ENCODE results near the gene PAX4. TPM values are rescaled to one million over a fixed set of nuclear protein-coding genes. Genes with fewer than 3 reads are reported as not detected.
A peak's percentile ranks its signal among the peaks of the same experiment; 100 is the strongest.

Gene PAX4
- not detected in 2 replicates for total RNA-seq

- no peaks in the 10 kb centered on the region for H3K9me3 Mint-ChIP-seq
- H3K27me3 Mint-ChIP-seq (ENCODE audit: low read depth) = peaks cover 51% of the 10 kb centered on the region
- H3K36me3 Mint-ChIP-seq (ENCODE audit: low read depth) = no peaks in the 10 kb centered on the region
- H3K27ac Mint-ChIP-seq = no peak within 1 kb of the TSS
- no peak within 1 kb of the TSS for H3K4me3 Mint-ChIP-seq (ENCODE audit: low read depth)
- intact Hi-C loops (cut with micrococcal nuclease) = no loop called here
- no peaks in the 10 kb centered on the region for H3K4me1 Mint-ChIP-seq (ENCODE audit: low read depth)
- no peak for DNase-seq (ENCODE audit: low spot score)
These were observed at the start of gene PAX4 for GRCh38 chr7:127618042-127618441. PAX4 (minus strand) TSS chr7:127618142; CDS start chr7:127615928, 2,214 bp downstream.

GRCh38 chr7:127667017-127667670 is 49.2 kb upstream of the PAX4 start:
- no peaks in the 10 kb centered on the region for H3K27me3 Mint-ChIP-seq (ENCODE audit: low read depth)
- intact Hi-C loops (cut with micrococcal nuclease) = no loop called here
- H3K4me1 Mint-ChIP-seq (ENCODE audit: low read depth) = peaks cover 44% of the 10 kb centered on the region
- peak overlapping the region; percentile 90 for H3K27ac Mint-ChIP-seq
- peaks cover 56% of the 10 kb centered on the region for H3K36me3 Mint-ChIP-seq (ENCODE audit: low read depth)
- H3K9me3 Mint-ChIP-seq = no peaks in the 10 kb centered on the region
- no peak for DNase-seq (ENCODE audit: low spot score)
- H3K4me3 Mint-ChIP-seq (ENCODE audit: low read depth) = no peak overlapping the region

GRCh38 chr7:127666602-127667001 is 48.7 kb upstream of the PAX4 start:
- Mint-ChIP-seq H3K27ac (peak overlapping the region; percentile 40), H3K4me1 (ENCODE audit: low read depth) (peaks cover 44% of the 10 kb centered on the region)
- intact Hi-C loops (cut with micrococcal nuclease) = no loop called here

GRCh38 chr7:127665922-127666321 is 48.0 kb upstream of the PAX4 start:
- intact Hi-C loops (cut with micrococcal nuclease) = no loop called here
- no peak overlapping the region for H3K27ac Mint-ChIP-seq

More at GRCh38 chr7:127666602-127667001, 48.7 kb upstream of the PAX4 start:
- H3K9me3 Mint-ChIP-seq = no peaks in the 10 kb centered on the region
- no peaks in the 10 kb centered on the region for H3K27me3 Mint-ChIP-seq (ENCODE audit: low read depth)
- no peak overlapping the region for H3K4me3 Mint-ChIP-seq (ENCODE audit: low read depth)
- H3K36me3 Mint-ChIP-seq (ENCODE audit: low read depth) = peaks cover 55% of the 10 kb centered on the region
- DNase-seq (ENCODE audit: low spot score) = no peak

GRCh38 chr7:127658970-127659630 is 41.2 kb upstream of the PAX4 start:
- Mint-ChIP-seq H3K27me3 (ENCODE audit: low read depth) (no peaks in the 10 kb centered on the region), H3K36me3 (ENCODE audit: low read depth) (peaks cover 74% of the 10 kb centered on the region), H3K4me3 (ENCODE audit: low read depth) (no peak overlapping the region), H3K4me1 (ENCODE audit: low read depth) (peaks cover 42% of the 10 kb centered on the region), H3K27ac (no peak overlapping the region), H3K9me3 (no peaks in the 10 kb centered on the region)
- intact Hi-C loops (cut with micrococcal nuclease) = loop anchor here (10.0 kb wide), 1 partner anchor 196 kb away; no protein-coding TSS in a partner anchor
- no peak for DNase-seq (ENCODE audit: low spot score)

More at GRCh38 chr7:127665922-127666321, 48.0 kb upstream of the PAX4 start:
- H3K9me3 Mint-ChIP-seq = no peaks in the 10 kb centered on the region
- peaks cover 44% of the 10 kb centered on the region for H3K4me1 Mint-ChIP-seq (ENCODE audit: low read depth)
- peaks cover 57% of the 10 kb centered on the region for H3K36me3 Mint-ChIP-seq (ENCODE audit: low read depth)
- no peak overlapping the region for H3K4me3 Mint-ChIP-seq (ENCODE audit: low read depth)
- no peaks in the 10 kb centered on the region for H3K27me3 Mint-ChIP-seq (ENCODE audit: low read depth)
- no peak for DNase-seq (ENCODE audit: low spot score)

GRCh38 chr7:127657500-127657899 is 39.6 kb upstream of the PAX4 start:
- no peak overlapping the region for H3K4me3 Mint-ChIP-seq (ENCODE audit: low read depth)
- intact Hi-C loops (cut with micrococcal nuclease) = loop anchor here (10.0 kb wide), 1 partner anchor 197 kb away; no protein-coding TSS in a partner anchor
- H3K4me1 Mint-ChIP-seq (ENCODE audit: low read depth) = peaks cover 47% of the 10 kb centered on the region
- H3K36me3 Mint-ChIP-seq (ENCODE audit: low read depth) = peaks cover 83% of the 10 kb centered on the region
- H3K27me3 Mint-ChIP-seq (ENCODE audit: low read depth) = no peaks in the 10 kb centered on the region
- H3K27ac Mint-ChIP-seq = no peak overlapping the region
- H3K9me3 Mint-ChIP-seq = no peaks in the 10 kb centered on the region
- no peak for DNase-seq (ENCODE audit: low spot score)

- peaks cover 71% of the 10 kb centered on the region for H3K36me3 Mint-ChIP-seq (ENCODE audit: low read depth)
- peaks cover 50% of the 10 kb centered on the region for H3K4me1 Mint-ChIP-seq (ENCODE audit: low read depth)
- no peaks in the 10 kb centered on the region for H3K27me3 Mint-ChIP-seq (ENCODE audit: low read depth)
- intact Hi-C loops (cut with micrococcal nuclease) = loop anchor here (10.0 kb wide), 1 partner anchor 199 kb away; no protein-coding TSS in a partner anchor
- H3K4me3 Mint-ChIP-seq (ENCODE audit: low read depth) = no peak overlapping the region
- DNase-seq (ENCODE audit: low spot score) = no peak
- H3K9me3 Mint-ChIP-seq = no peaks in the 10 kb centered on the region
- H3K27ac Mint-ChIP-seq = no peak overlapping the region
These were observed 37.8 kb upstream of the PAX4 start for GRCh38 chr7:127655720-127656119.

- Mint-ChIP-seq H3K27me3 (ENCODE audit: low read depth) (no peaks in the 10 kb centered on the region), H3K27ac (peak overlapping the region; percentile 83), H3K9me3 (no peaks in the 10 kb centered on the region), H3K4me1 (ENCODE audit: low read depth) (peaks cover 46% of the 10 kb centered on the region), H3K36me3 (ENCODE audit: low read depth) (peaks cover 61% of the 10 kb centered on the region), H3K4me3 (ENCODE audit: low read depth) (peak overlapping the region; percentile 100)
- DNase-seq (ENCODE audit: low spot score) = no peak
- intact Hi-C loops (cut with micrococcal nuclease) = loop anchor here (5.0 to 10.0 kb wide), 2 partner anchors 200 to 262 kb away; partner anchors contain the start of gene ZNF800
These were observed 36.8 kb upstream of the PAX4 start for GRCh38 chr7:127654404-127655394.

GRCh38 chr7:127653396-127653795 is 35.5 kb upstream of the PAX4 start:
- no peaks in the 10 kb centered on the region for H3K27me3 Mint-ChIP-seq (ENCODE audit: low read depth)
- H3K4me1 Mint-ChIP-seq (ENCODE audit: low read depth) = peaks cover 37% of the 10 kb centered on the region
- peak overlapping the region; percentile 100 for H3K4me3 Mint-ChIP-seq (ENCODE audit: low read depth)
- peaks cover 50% of the 10 kb centered on the region for H3K36me3 Mint-ChIP-seq (ENCODE audit: low read depth)
- H3K27ac Mint-ChIP-seq = peak overlapping the region; percentile 99
- H3K9me3 Mint-ChIP-seq = no peaks in the 10 kb centered on the region
- intact Hi-C loops (cut with micrococcal nuclease) = loop anchor here (2.0 to 10.0 kb wide), 3 partner anchors 201 to 1571 kb away; partner anchors contain the start of genes AHCYL2 and ZNF800
- DNase-seq (ENCODE audit: low spot score) = no peak

- peaks cover 45% of the 10 kb centered on the region for H3K36me3 Mint-ChIP-seq (ENCODE audit: low read depth)
- H3K27ac Mint-ChIP-seq = peak overlapping the region; percentile 99
- H3K4me3 Mint-ChIP-seq (ENCODE audit: low read depth) = peak overlapping the region; percentile 100
- peaks cover 34% of the 10 kb centered on the region for H3K4me1 Mint-ChIP-seq (ENCODE audit: low read depth)
- H3K27me3 Mint-ChIP-seq (ENCODE audit: low read depth) = peaks cover under 1% of the 10 kb centered on the region
- H3K9me3 Mint-ChIP-seq = no peaks in the 10 kb centered on the region
- intact Hi-C loops (cut with micrococcal nuclease) = loop anchor here (2.0 to 10.0 kb wide), 3 partner anchors 202 to 1572 kb away; partner anchors contain the start of genes AHCYL2 and ZNF800
- DNase-seq (ENCODE audit: low spot score) = no peak
These were observed 34.6 kb upstream of the PAX4 start for GRCh38 chr7:127652333-127653248.

- Mint-ChIP-seq H3K36me3 (ENCODE audit: low read depth) (peaks cover 39% of the 10 kb centered on the region), H3K27me3 (ENCODE audit: low read depth) (peaks cover 5% of the 10 kb centered on the region), H3K4me1 (ENCODE audit: low read depth) (peaks cover 31% of the 10 kb centered on the region), H3K9me3 (no peaks in the 10 kb centered on the region), H3K27ac (peak within 1 kb of the TSS; percentile 99), H3K4me3 (ENCODE audit: low read depth) (peak within 1 kb of the TSS; percentile 100)
- intact Hi-C loops (cut with micrococcal nuclease) = loop anchor here (1.0 to 10.0 kb wide), 4 partner anchors 66 to 1573 kb away; partner anchors contain the start of genes AHCYL2, GCC1 and ZNF800
- DNase-seq (ENCODE audit: low spot score) = peak; percentile 99
These were observed 33.8 kb upstream of the PAX4 start, which contains the start of gene SND1 for GRCh38 chr7:127651556-127652332. SND1 (plus strand) TSS chr7:127652194; CDS start chr7:127652374, 180 bp downstream.
